Measurements from ENCODE around the gene PKD1L1.

The PKD1L1 gene

DNA sequence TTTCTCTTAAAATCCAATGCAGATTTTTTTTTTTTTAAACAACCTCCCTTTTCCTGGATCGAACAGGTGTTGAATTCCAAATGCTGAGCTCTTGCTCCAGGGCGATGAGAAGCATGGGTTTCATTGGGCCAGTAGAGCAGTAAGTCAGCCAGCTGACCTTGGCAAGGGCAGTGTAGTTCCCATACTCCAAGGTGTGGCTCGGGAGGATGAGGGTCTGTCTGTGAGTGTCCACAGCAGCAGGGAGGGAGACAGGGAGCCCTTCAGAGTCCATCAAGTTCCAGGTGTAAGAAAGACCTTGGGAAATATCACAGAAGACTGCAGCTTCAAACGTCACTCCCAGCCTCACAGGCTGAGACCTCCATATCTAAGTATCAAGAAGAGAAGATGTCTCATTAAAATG lies 50.4 kb downstream of the PKD1L1 start:
- no peak for DNase-seq

DNA sequence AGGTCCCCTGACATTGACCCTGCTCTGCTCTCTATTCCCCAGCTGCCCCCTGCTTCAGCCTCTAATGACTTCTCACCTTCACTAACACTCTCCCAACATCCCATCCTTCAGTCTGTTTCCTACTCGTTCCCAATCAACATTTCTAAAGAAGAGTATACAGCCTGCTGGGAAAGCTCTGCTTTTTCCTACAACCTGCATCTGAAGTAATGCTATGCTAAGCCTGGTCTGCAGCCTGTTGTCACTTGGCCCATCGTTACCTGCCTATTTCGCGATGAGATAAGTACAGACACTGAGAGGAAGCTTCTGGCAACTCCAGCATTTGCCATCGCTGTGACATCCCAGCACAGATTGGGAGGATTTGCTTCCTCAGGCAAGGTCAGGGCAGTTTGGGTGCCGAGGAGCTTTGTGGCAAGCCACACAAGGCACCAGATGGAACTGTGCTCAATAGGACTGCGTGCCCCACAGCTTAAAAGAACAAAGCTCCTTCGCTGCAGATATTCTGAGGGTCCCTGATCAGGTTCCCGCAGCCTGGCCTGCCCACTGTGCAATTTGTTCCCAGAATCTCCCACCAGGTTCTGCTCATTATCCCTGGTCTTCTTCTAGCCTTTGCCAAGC lies 51.4 kb downstream of the PKD1L1 start:
- no peak for DNase-seq

GRCh38 chr7:47895026-47895425 lies 53.2 kb downstream of the PKD1L1 start:
- no peak for DNase-seq

DNA sequence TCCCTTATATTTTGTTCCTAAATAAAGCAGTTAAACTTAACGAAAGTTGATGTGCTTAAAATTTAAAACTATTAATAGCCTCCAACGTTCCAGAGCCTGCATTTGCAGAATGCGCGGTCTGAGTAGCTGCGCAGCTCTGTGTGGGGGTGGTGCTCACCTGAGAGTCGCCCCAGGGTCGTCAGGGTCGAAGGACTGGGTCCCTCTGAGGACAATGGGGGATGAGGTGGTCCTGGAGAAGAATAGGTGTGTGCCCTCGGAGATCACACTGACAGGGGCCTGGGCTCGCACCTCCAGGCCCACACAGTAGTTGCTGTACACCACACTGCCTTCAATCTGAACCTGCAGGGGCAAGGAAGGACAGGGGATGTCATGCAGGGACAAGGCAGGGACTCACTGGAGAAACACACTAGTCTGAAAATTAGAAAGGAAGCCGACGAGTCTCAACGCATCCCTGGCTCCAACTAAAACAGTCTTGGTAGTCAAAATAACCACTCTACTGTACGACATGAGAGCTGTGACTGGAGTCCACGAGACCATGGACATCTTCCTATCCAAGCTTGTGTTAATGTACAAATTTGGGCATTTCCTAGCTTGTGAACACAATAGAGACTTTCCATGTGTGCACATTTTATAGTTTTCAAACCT lies 54.4 kb downstream of the PKD1L1 start:
- DNase-seq = no peak

DNA sequence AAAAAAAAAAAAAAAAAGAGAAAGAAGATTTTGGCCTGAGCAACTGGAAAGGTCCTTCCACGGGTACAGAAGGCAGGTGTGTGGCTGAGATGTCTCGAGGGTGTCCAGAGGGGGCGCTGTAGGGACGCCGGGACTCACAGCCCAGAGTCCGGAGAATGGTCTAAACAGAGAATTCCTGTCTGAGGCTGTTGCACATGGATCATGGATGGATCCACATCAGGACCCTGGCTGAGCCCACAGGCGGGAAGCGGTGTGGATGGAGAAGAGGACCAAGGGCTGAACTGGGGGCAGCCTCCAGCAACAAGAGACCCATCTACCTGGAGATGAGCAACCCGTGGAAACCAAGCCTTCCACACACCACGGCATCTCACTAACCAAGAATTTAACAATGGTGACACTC lies 55.0 kb downstream of the PKD1L1 start:
- no peak for DNase-seq

DNA sequence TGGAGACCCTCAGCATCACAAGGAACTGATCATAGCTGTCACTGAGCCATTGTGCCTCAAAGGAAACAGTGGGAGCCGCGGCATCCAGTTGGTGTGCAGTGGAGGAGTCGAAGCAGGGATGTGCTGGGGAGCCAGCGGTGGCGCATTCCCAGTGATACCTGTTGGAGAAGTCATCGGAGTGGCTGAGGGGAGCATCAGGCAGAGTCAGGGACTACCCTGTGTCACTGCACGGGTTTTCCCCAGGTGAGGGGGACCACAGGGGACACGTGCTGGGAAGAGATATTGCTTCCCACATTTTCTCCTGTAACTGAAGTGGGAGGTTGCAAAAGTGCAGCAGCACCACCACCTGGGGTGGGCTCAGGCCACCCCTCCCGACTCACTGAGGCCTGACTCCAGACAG lies 57.7 kb downstream of the PKD1L1 start:
- DNase-seq = no peak

- no peak for DNase-seq
Measured at GRCh38 chr7:47890125-47890524, 58.1 kb downstream of the PKD1L1 start.

DNA sequence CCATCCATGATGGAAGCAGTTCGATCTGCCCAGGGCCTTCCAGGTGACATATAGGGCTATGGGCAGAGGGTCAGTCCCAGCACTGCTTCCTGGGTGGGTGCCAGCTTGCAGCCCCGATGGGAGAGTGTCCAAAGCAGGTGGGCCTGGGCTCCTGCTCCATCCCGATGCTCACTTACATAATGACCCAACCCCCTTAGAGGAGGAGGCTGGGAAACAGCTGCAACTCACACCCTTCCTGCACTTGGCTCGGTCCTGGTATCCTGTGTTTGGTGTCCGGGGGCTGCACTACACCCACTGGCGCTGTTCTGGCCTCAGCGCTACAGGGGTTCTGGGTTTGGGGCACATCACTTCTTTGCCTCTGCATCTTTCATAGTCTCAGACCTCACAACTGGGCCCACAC lies 58.5 kb downstream of the PKD1L1 start:
- no peak for DNase-seq

GRCh38 chr7:47888371-47889265 lies 59.6 kb downstream of the PKD1L1 start:
- DNase-seq = no peak

- DNase-seq = no peak
Measured at GRCh38 chr7:47887016-47887640, 61.1 kb downstream of the PKD1L1 start.

- DNase-seq = no peak
Measured at GRCh38 chr7:47885987-47886811, 62.1 kb downstream of the PKD1L1 start.

DNA sequence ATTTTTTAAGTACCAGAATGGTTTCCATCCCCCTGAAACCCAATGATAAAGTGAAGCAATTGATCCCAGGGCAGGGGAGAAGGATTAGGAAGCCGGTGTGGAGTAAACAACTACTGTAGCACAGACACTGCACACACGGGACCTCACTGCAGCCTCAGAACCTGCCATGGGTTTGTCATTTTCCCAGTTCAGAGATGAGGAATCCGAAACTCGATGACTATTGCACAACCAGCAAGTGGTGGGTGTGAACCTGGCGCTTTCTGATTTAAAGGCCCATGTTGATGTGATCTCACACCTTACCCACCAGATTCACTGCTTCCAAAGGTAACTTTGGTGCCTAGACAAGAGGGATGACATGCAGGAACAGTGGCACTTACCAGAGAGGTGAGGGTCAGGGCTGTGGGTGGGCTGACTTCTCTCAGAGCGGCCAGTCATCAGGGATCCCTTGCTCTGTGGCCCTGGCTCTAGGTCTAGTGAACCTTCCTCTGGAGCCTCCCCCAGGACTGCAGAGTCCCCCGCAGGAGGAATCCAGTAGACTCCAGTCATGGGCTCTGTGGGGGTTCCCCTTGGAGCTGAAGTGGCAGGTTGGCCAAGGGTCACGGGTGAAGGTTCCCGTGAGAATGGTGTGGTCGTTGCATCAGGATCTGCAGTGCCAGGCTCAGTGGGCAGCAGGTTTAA lies 62.8 kb downstream of the PKD1L1 start:
- DNase-seq = no peak

- DNase-seq = no peak
Measured at GRCh38 chr7:47884675-47885074, 63.6 kb downstream of the PKD1L1 start.

- no peak for DNase-seq
Measured at GRCh38 chr7:47882635-47883034, 65.6 kb downstream of the PKD1L1 start.

DNA sequence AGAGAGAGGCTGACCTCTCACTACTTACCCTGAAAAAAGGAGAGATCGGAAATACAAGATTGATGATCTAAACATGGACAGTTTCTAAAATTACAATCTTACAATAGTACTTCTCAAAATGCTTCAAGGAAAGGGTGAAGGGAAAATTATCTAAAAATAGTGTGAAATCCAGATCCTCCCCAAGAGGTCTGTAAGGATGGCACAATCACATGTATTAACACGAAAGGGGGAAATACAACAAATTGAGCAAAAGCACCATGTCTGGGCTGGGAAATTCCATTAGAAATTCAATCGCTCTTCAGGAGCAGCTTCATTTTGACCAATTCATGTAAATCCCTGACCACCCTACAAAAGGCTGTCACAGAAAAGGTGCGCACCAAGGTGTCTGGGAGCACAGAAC lies 67.0 kb downstream of the PKD1L1 start:
- no peak for DNase-seq

DNA sequence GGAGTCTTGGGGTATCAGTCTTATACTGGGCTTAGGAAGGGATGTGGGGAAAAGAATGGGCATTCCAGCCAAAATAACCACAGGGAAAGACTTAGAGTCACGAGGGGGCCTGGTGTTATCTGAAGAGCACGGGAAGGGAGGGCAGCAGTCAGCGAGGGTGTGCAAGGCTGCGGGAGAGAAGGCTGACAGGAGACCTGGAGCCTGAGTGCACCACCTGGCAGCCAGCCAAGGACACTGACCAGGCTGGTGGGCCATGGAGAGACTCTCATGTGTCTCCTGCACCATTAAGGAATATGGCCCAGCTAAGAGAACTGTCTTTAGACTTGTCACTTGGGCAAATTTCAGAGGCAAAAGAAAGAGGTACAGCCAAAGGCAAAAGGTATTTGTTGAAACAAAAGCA lies 69.6 kb downstream of the PKD1L1 start:
- DNase-seq = no peak

- DNase-seq = no peak
Measured at GRCh38 chr7:47877336-47877735, 70.9 kb downstream of the PKD1L1 start.

- no peak for DNase-seq
Measured at GRCh38 chr7:47875998-47876744, 72.1 kb downstream of the PKD1L1 start.

GRCh38 chr7:47875406-47875805 lies 72.9 kb downstream of the PKD1L1 start:
- DNase-seq = no peak

DNA sequence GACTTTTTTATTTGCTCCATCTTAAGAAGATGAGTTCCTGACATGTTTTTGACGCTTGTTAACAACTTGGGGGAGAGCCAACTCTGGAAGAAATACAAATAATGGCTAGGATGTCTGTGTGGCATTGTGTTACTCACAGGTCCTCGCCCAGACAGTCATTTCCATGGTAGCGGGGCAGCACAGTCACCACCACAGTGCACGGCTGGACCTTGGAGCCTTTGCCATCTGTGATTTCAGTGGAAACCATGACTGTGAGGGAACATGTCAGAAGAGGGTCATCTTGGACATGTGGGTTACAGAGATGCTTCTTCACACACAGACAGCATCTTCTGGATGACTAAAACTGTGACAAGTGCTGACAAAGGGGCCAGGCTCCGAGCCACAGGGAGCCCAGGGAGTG lies 74.5 kb downstream of the PKD1L1 start:
- no peak for DNase-seq

- no peak for DNase-seq
Measured at GRCh38 chr7:47867286-47867685, 81.0 kb downstream of the PKD1L1 start.

Measured in NCI-H1105 treated with DMSO at 0.1 percent for 48 hours (cell line).